HG02588 (cell line): ENCODE results near the gene GFRAL.

Experiments
- ATAC-seq: cut with Tn5 transposase; IDR thresholded peaks from one replicate; pipeline ENCODE4 v1.9.1; 2021; ENCODE audit warnings: mild to moderate bottlenecking, moderate library complexity; ENCODE audit not compliant: unreplicated experiment

GFRAL gene

DNA sequence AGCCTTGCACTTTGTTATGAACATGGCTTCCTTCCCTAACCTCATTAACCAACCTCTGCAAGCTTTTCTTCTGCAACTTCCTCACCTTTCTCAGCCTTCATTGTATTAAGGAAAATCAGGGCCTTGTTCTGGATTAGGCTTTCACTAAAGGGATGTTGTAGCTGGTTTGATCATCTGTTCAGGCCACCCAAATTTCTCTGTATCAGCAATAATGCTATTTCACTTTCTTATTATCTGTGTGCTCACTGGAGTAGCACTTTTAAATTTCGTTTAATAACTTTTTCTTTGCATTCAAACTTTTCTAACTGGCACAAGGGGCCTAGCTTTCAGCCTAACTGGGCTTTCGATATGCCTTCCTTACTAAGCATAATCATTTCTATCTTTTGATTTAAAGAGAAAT is 96.7 kb downstream of the GFRAL start:
- no peak for ATAC-seq

DNA sequence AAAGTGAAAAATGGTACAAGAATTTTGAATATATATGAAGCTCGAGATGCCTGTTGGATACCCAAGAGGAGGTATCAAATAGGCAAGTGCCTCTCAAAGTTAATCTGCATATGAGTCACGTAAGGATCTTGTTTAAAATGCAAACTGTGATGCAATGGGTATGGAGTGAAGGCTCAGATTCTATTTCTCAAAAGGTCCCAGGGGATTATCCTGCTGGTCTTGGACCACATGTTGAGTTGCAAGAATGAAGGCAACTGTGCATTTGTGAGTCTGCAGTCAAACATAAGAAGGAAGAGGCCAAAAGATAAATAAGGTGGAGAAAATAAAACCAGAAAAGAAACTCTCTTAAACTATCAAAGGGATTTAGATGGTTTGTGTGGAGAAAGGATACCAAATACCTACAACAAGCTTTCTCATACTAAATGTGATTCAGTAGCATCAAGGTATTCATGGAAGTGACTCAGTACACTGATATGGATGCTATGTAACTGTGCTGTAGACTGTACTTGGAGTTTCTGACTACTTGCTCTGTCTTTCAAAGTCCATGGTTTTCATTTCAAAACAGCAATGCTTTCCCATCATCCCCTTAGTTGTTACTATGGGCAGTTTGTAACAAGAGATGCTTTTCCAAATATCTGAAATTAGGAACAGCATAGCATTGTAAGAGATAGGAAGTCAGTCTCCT is 106.3 kb downstream of the GFRAL start:
- ATAC-seq, result no peak

DNA sequence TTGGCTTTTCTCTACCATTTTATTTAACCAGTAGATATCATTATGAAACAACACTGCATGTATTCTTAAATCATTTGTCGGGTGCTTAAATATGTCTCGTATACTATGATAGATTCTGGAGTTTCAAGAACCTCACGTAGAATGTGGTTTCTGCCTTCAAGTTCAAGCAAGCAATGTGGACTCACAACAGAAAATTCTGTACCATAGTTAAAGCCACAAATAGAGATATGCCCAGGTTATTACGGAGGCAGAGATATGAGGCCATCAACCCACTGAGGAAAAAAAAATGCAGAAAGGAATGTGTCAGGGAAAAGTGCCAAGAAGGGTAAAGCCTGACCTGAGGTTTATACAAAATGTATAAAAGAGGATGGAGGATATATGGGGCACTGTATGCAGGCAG is 109.9 kb downstream of the GFRAL start:
- ATAC-seq, result no peak

DNA sequence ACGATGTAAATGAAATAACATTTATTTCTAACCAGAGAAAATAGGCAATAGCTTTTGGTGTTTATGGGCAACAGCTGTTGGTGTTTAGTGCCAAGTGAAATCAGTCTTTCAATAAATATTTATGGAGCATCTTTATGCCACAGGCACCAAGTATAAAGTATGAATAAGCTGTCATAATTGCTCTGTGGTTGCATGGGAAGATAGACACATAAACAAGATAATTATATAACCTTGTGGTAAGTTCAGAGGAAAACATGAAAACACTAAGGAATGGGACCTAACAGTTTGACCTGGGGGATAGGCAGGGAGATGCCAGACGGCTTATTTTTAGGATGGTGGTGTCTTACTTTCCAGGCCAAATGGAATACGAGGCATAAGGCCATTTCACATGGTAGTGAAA is 110.9 kb downstream of the GFRAL start:
- no peak for ATAC-seq

DNA sequence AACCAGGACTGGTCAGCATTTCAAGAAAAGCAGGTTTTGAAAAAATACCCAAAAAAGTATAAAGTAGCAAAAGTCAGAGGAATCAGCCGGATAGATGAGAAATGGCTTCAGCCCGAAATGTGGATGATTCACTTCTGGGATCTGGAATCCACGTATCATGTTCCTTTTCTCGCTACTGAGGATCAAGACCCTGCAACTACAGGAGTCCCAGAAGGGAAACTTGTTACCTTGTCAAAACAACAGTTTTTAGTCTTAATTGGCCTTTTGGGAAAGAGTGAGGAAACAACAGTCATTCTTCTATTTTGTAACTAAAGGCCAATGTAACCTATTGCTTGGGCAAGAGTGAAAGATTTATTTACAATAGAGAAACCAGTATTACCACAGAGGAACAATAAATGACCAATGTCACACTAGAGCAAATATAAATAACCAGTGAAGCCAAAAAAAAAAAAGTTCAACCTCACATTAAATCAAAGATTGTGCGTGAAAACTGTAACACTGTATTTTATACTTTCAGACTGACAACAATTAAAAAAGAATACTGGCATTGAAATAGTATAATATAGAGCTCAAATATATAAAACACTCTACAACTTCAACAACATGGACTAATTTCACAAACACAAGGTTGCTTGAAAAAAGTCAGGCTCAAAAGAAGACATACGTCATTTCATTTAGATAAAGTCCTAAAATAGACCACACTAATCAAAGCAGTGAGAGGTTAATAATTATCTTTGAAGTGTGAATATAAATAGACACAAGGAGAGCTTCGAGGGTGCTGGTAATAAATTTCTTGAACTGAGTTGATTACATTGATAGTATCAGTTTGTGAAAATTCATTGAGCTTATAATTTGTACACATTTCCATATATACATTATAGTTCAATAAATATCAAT is 116.2 kb downstream of the GFRAL start:
- ATAC-seq, result no peak

DNA sequence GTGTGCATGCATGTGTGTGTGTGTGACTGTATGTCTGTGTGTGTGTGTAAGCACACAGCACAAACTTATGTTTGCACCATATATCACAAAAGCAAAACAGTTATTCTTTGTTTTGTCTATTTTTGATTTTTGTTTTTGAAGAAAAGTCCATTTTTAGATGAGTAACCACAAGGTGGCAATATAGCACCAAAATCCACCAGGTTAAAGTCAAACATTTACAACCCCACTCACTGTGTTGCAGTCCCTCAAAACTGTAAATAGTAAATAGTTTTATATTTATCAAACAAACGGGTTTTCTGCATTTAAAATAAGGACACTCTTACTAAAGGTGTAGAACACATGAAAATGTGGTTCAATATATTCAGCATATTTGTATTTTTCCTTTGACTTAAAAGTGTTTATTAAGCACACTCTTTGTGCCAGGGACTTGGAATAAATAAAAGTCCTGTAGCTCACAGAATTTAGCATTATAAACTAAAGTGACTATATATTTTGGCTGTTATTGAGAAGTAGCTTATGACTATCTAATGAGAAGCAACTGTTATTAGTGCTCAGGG is 118.5 kb downstream of the GFRAL start:
- ATAC-seq, result no peak

DNA sequence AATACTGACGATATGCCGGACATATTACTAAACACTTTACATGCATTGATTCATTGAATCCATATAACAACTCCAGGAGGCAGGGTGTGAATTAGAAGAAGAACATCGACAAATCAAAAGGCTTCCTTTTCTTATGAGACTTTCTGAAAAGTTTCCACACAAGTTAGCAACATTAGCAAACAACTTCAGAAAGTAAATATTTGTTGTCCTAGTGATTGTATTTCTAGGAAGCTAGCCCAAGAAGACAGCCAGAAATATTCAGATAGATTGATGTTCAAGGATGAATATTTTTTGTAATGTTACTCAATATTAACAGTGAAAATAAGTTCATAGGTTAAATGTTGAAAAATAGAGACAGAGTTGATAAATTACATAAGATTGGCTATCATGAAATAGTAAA is 120.6 kb downstream of the GFRAL start:
- no peak for ATAC-seq

DNA sequence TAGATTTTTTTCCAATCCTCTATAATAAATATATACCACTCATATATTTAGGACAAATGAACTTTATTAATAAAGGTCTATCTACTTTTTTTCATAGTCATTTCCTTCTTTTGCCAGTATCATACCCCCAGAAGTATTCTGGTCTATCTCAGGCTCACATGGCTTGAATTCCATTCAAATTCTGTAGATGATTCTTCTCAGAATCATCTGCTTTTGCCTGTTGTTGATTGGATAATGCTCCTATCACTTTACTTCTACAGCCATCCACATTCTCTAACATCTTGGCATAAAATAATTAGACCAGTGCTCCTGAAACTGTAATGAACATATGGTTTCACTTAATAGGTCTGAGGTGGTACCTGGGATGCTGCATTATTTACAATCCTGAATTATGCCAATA is 121.2 kb downstream of the GFRAL start:
- no peak for ATAC-seq

DNA sequence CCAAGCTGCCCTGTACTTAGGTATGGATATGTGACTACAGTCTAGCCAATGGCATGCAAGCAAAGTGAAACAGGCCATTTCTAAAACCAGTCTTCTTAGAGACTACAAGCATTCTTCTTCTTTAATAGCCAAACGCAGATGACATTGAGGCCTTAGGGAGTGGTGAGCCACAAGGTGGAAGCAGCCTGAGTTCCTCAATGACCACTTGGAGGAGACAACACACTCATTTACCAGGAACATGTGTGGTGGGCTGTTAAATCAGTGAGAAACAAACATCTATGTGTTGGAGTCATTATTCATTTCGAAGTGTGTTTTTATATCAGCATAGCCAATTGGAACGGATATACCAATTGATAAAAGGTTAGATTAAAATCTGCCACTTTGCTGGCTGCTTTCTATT is 122.0 kb downstream of the GFRAL start:
- ATAC-seq, result no peak

DNA sequence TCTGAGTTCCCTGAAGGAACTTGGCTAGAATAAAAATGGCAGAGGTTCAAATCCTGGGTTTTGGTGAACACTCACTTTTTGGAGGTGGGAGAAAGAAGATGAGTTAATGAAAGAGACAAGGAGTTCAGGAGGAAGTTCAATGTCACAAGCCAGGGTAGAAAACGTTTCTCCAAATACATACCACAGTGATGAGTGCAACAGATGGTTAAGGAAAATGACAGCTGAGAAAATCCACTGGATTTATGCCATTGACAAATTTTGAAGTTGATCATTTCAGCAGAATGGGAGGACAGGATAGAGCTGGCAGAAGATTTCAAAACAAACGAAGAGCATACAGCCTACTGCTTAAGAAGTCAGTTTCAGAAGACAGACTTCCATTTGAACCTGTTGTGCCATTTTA is 122.7 kb downstream of the GFRAL start:
- no peak for ATAC-seq
